BLaER1 treated with 17β-estradiol and CSF1 and Interleukin-3, amounts not matched to agents 10 nM and 100 nM (cell line): ENCODE results near the gene RPS19.

Experiments
- H3K27ac ChIP-seq, 11 experiments: shearing (Covaris generic); formaldehyde crosslinking; 2 replicates each; pipeline ENCODE4 v1.8.1; 2022
- H3K27me3 ChIP-seq, 11 experiments: shearing (Covaris generic); formaldehyde crosslinking; 2 replicates each; pipeline ENCODE4 v1.8.1; 2022
- H3K36me3 ChIP-seq, 11 experiments: shearing (Covaris generic); formaldehyde crosslinking; 2 replicates each; pipeline ENCODE4 v1.8.1; 2022
- H3K4me1 ChIP-seq, 10 experiments: shearing (Covaris generic); formaldehyde crosslinking; 2 replicates each; pipeline ENCODE4 v1.8.1; 2022
- H3K4me2 ChIP-seq, 11 experiments: shearing (Covaris generic); formaldehyde crosslinking; 2 replicates each; pipeline ENCODE4 v1.8.1; 2022
- H3K4me3 ChIP-seq, 10 experiments: shearing (Covaris generic); formaldehyde crosslinking; 2 replicates each; pipeline ENCODE4 v1.8.1; 2022
- H3K9ac ChIP-seq, 11 experiments: shearing (Covaris generic); formaldehyde crosslinking; 2 replicates each; pipeline ENCODE4 v1.8.1; 2022
- H3K9me3 ChIP-seq, 11 experiments: shearing (Covaris generic); formaldehyde crosslinking; replicated peaks in 1 of 11; 2 replicates each; pipeline ENCODE4 v1.8.1; 2022
- H4K20me1 ChIP-seq, 11 experiments: shearing (Covaris generic); formaldehyde crosslinking; 2 replicates each; pipeline ENCODE4 v1.8.1; 2022
- Cebpa-rat ChIP-seq, 11 experiments: shearing (Covaris generic); IDR thresholded peaks; 2 replicates each; pipeline ENCODE4 v1.8.1; 2022

Gene RPS19

DNA sequence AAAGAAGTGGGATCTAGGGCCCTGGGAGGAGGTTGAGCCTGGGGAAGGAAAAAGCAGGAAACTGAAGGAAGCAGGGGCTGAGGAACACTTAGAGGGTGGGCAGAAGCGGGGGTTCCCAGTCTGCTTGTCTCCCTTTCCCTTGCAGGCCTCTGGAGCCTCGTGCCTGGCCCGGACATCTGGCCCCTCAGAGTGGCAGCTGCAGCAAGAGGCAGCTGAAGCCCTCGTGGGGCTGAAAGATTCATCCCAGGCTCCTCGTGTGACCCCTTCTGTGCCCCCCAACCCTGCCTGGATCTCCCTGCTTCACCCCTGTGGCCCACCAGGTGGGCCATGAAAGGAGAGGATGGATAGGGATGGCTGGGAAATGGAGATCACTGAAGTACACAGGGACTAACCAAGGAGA is 9.7 kb upstream of the RPS19 start:
- no peaks in the 10 kb centered on the region for H3K9me3 ChIP-seq
- no peak overlapping the region for H3K27ac ChIP-seq
- H3K4me2 ChIP-seq: no peak overlapping the region
- H3K27me3 ChIP-seq: no peaks in the 10 kb centered on the region
- H3K4me3 ChIP-seq: no peak overlapping the region
- H3K9ac ChIP-seq: no peak overlapping the region
- TF ChIP-seq Cebpa-rat (IDR thresholded peaks at IDR 0.05): no peak
- no peaks in the 10 kb centered on the region for H3K36me3 ChIP-seq
- H4K20me1 ChIP-seq: no peaks in the 10 kb centered on the region
- peaks cover 0 to 8% (median 2%) of the 10 kb centered on the region in 10 experiments; a peak in 5 of 20 replicates for H3K4me1 ChIP-seq

DNA sequence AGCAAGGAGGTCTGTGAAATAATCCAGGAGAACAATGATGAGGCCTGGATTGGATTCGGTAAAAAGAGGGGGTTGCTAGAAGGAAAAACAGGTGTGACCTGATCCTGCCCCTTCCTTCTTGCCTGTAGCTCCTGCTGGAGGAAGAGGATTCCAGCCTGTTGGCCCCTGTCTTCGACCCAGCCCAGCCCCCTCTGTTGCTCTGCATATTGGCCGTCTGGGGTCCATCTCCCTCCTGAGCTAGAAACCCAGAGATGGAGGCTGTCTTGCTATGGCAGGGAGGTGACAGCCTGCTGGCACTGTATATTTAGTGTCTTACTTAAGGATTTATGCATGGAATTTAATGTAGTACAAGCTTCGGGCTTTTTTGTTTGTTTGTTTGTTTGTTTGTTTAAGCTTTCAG is 8.6 kb upstream of the RPS19 start:
- no peak for TF ChIP-seq Cebpa-rat (IDR thresholded peaks at IDR 0.05)
- peaks cover 0 to 8% (median 2%) of the 10 kb centered on the region in 10 experiments; a peak in 5 of 20 replicates for H3K4me1 ChIP-seq
- no peak overlapping the region for H3K9ac ChIP-seq
- no peaks in the 10 kb centered on the region for H4K20me1 ChIP-seq
- H3K27ac ChIP-seq: no peak overlapping the region
- H3K4me2 ChIP-seq: no peak overlapping the region
- H3K4me3 ChIP-seq: no peak overlapping the region
- H3K27me3 ChIP-seq: no peaks in the 10 kb centered on the region
- H3K9me3 ChIP-seq: no peaks in the 10 kb centered on the region
- no peaks in the 10 kb centered on the region for H3K36me3 ChIP-seq

DNA sequence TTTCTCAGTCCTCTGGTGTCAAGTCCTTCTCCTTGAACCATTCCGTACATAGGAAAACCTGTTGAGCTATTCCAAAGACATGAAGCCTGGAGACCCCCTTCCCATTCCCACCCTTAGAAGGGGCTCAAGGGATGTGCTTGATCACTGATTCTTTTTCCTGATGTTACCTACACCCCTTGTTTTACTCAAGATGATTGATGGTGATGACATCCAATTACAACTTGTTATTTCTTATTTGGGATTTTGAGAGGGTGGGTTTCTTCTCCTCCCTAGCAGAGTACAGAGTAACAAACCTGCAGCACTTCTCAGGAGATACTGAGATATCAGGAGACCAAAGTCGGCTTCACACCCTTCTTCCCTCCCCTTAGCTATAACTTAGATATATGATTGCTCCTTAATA is 6.7 kb upstream of the RPS19 start:
- Histone ChIP-seq H3K9me3 (no peaks in the 10 kb centered on the region), H3K4me1 (peaks cover 0 to 21% (median 14%) of the 10 kb centered on the region in 10 experiments; a peak in 16 of 20 replicates), H3K27me3 (no peaks in the 10 kb centered on the region), H3K9ac (no peak overlapping the region), H3K4me2 (peak overlapping the region in 1 of 11 experiments; percentile 33; a peak in 1 of 22 replicates), H4K20me1 (no peaks in the 10 kb centered on the region), H3K27ac (no peak overlapping the region), H3K4me3 (no peak overlapping the region), H3K36me3 (no peaks in the 10 kb centered on the region)
- TF ChIP-seq Cebpa-rat (IDR thresholded peaks at IDR 0.05): no peak

DNA sequence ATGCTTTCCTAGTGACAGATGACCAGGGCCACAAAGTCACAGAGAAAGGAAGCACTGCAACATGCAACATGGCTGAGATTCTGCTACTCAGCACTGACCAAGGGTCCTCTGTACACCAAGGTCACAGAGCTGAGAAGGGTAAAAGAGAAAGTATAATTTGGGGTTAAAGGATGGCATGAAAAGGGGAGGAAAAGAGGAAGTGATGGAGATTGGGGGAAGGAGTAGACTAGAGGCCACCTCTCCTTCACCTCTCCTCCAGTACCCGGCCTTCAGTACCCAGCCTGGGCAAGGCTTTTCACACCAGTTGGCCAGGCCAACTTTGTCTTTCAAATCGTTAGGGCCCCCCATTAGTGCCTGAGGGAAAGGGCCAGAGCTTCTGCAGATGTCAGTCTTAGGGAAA is 6.3 kb upstream of the RPS19 start:
- no peaks in the 10 kb centered on the region for H3K9me3 ChIP-seq

DNA sequence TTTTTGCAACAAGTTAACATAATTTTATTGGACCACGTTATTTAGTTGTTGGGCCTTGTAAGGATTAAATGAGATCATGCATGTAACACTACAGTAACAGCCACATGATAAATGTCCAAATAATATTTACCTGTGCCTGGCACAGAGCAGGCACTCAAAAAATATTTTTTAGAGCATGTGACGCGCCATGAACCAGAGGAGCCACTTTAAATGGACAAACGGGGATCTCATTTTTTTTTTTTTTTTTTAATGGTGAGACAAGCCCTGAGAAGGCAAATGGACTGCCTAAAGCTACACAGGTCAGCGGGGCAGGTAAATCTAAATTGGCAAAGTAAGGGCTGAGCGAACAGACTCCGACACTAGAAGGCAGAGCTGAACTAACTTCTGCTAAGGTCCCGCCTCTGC is 840 bp upstream of the RPS19 start:
- Histone ChIP-seq H3K9ac (peak overlapping the region; percentile 59 to 100 (median 99); a peak in 20 of 22 replicates), H3K4me1 (peaks cover 39 to 63% (median 54%) of the 10 kb centered on the region in 10 experiments), H3K9me3 (no peaks in the 10 kb centered on the region; a peak in 1 of 22 replicates), H3K4me3 (peak overlapping the region; percentile 40 to 97 (median 94); a peak in 15 of 20 replicates), H3K27me3 (no peaks in the 10 kb centered on the region), H3K4me2 (peak overlapping the region; percentile 60 to 80 (median 73)), H3K36me3 (peaks cover 34 to 38% (median 37%) of the 10 kb centered on the region in 11 experiments), H4K20me1 (peaks cover 34 to 38% (median 36%) of the 10 kb centered on the region in 11 experiments), H3K27ac (peak overlapping the region in 9 of 11 experiments; percentile 36 to 100 (median 99); a peak in 16 of 22 replicates)
- no peak for TF ChIP-seq Cebpa-rat (IDR thresholded peaks at IDR 0.05)

More for the DNA sequence above, 6.3 kb upstream of the RPS19 start:
- TF ChIP-seq Cebpa-rat (IDR thresholded peaks at IDR 0.05): no peak
- Histone ChIP-seq H3K27me3 (no peaks in the 10 kb centered on the region), H3K9ac (no peak overlapping the region), H3K36me3 (no peaks in the 10 kb centered on the region), H3K4me1 (peaks cover under 1 to 25% (median 18%) of the 10 kb centered on the region in 10 experiments; a peak in 17 of 20 replicates), H3K27ac (no peak overlapping the region), H4K20me1 (no peaks in the 10 kb centered on the region), H3K4me3 (no peak overlapping the region), H3K4me2 (peak overlapping the region in 2 of 11 experiments; percentile 17 to 33; a peak in 4 of 22 replicates)

DNA sequence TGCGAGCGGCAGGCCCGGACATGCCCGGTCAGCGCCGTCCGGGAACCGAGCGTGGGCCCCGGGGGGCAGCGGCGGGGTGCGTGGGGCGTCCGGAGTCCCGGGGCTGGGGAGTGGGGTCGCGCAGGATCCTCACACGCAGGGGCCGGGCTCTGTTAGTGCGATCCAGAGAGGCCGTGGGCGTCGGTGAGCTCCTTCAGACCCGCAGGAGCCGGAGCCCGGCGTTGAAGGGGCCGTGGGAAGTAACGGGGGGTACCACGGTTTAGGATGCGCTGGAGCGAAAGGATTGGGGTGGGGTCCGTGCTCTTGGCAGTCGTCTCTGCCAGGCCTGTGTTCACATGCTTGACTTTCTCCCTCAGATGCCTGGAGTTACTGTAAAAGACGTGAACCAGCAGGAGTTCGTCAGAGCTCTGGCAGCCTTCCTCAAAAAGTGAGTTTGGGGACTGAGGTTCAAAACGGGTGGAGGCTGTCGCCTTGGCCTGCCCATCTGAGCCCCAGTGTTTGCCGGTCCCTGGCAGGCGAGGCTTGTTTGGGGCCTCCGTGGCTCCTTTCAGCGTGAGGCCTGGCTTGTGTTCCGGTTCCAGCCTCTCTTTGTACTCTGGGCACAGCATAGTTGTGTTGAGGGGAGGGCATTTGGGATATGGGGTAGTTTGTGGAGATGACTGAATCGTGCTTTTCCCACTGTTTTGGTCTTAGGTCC is 512 bp downstream of the RPS19 start:
- peaks cover 47 to 52% (median 49%) of the 10 kb centered on the region in 11 experiments for H4K20me1 ChIP-seq
- H3K27ac ChIP-seq: peak overlapping the region; percentile 91 to 100 (median 99)
- H3K4me1 ChIP-seq: peaks cover 52 to 70% (median 67%) of the 10 kb centered on the region in 10 experiments

DNA sequence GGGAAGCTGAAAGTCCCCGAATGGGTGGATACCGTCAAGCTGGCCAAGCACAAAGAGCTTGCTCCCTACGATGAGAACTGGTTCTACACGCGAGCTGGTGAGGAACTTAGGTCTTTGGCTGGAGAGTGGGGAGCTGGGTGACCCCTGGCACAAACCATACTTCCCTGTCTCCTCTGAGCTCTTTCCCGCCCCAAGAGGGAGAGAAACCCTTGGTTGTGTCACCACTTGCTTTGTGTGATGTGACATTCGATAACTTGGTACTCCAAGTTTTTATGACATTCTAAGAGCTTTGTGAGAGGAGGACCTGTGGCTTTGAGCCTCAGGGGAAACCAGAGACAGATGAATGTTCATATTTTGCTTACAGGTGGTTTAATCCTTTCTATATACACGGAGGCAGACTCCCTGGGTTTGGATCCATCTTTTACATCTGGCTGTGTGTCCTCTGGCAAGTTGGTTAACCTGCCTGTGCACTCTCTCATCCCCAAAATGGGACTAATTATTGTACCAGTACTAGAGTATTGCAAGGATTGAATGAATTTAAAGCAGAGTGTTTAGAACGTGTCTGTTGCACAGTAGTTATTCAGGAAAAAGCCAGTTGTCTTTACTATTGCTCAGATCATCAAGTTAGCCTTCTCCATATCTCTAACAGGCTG is 1.2 kb downstream of the RPS19 start:
- Histone ChIP-seq H3K4me1 (peaks cover 59 to 76% (median 74%) of the 10 kb centered on the region in 10 experiments), H3K9me3 (no peaks in the 10 kb centered on the region; a peak in 1 of 22 replicates), H3K4me3 (peak overlapping the region; percentile 90 to 98 (median 96)), H3K9ac (peak overlapping the region; percentile 96 to 100 (median 99)), H3K27me3 (no peaks in the 10 kb centered on the region), H4K20me1 (peaks cover 54 to 58% (median 56%) of the 10 kb centered on the region in 11 experiments), H3K27ac (peak overlapping the region; percentile 91 to 100 (median 99)), H3K36me3 (peaks cover 52 to 59% (median 58%) of the 10 kb centered on the region in 11 experiments), H3K4me2 (peak overlapping the region; percentile 95 to 100 (median 98))
- no peak for TF ChIP-seq Cebpa-rat (IDR thresholded peaks at IDR 0.05)

More for the DNA sequence above, 512 bp downstream of the RPS19 start:
- H3K4me2 ChIP-seq: peak overlapping the region; percentile 95 to 100 (median 98)
- no peak for TF ChIP-seq Cebpa-rat (IDR thresholded peaks at IDR 0.05)
- H3K27me3 ChIP-seq: no peaks in the 10 kb centered on the region
- peak overlapping the region; percentile 90 to 98 (median 96) for H3K4me3 ChIP-seq
- H3K9ac ChIP-seq: peak overlapping the region; percentile 96 to 100 (median 99)
- peaks cover 47 to 52% (median 51%) of the 10 kb centered on the region in 11 experiments for H3K36me3 ChIP-seq
- H3K9me3 ChIP-seq: no peaks in the 10 kb centered on the region; a peak in 1 of 22 replicates

DNA sequence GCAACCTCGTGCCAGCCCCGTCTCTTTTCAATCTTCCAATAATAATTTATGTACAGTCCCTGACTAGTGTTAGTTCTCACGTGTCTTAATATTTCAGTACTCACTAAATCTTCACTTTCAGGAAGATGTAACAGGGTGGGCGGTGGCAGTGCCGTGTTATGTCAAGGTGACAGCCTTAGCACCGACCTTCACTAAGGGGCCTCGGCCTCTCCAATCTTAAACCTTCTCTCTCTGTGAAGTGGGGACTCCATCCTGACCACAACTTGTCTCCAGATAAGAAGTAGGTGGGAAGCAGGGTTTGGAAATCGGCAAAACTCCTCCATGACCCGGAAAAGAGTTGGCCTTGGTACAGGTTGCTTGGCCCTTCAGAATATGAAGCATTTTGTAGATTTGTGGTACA is 1.8 kb downstream of the RPS19 start:
- TF ChIP-seq Cebpa-rat (IDR thresholded peaks at IDR 0.05): no peak
- no peaks in the 10 kb centered on the region for H3K27me3 ChIP-seq
- peak overlapping the region; percentile 90 to 98 (median 96) for H3K4me3 ChIP-seq
- H3K9me3 ChIP-seq: no peaks in the 10 kb centered on the region; a peak in 1 of 22 replicates
- H3K9ac ChIP-seq: peak overlapping the region; percentile 96 to 100 (median 99)
- H3K27ac ChIP-seq: peak overlapping the region in 10 of 11 experiments; percentile 93 to 100 (median 99); a peak in 19 of 22 replicates
- peak overlapping the region; percentile 95 to 100 (median 98) for H3K4me2 ChIP-seq
- H3K4me1 ChIP-seq: peaks cover 65 to 83% (median 80%) of the 10 kb centered on the region in 10 experiments
- H3K36me3 ChIP-seq: peaks cover 58 to 65% (median 64%) of the 10 kb centered on the region in 11 experiments
- H4K20me1 ChIP-seq: peaks cover 60 to 64% (median 62%) of the 10 kb centered on the region in 11 experiments
